OCI-LY3 (cell line): ENCODE data around the gene BRMS1.
A peak's percentile ranks its signal among the peaks of the same experiment; 100 is the strongest.
"Not testable (repeated sequence)": the region's sequence is repeated elsewhere in the genome, so short reads cannot be mapped to it uniquely, and the experiment has no call there.

Experiments
- H2AFZ ChIP-seq: fragments of 200-600, 300-600 bp; shearing (Covaris generic); 2 replicates; pipeline ENCODE4 v1.6.0; 2014; ENCODE audit warnings: antibody characterized with exemption, low read depth, low read length
- H3K27ac ChIP-seq: fragments of 200-600, 300-600 bp; sonication (generic); 2 replicates; pipeline ENCODE4 v1.5.1; 2014; ENCODE audit warnings: mild to moderate bottlenecking, low read length, moderate library complexity, mixed read lengths
- H3K27me3 ChIP-seq: fragments of 200-600, 300-600 bp; sonication (generic); 2 replicates; pipeline ENCODE4 v1.6.1; 2014; ENCODE audit warnings: low read depth, low read length, mixed read lengths
- H3K36me3 ChIP-seq: fragments of 200-600, 300-600 bp; sonication (generic); replicated peaks from 2 replicates; pipeline ENCODE3; 2014; ENCODE audit warnings: low read depth, low read length, mixed read lengths
- H3K4me1 ChIP-seq: fragments of 300-600, 200-600 bp; sonication (generic); 2 replicates; pipeline ENCODE4 v1.6.1; 2014; ENCODE audit warnings: low read length, mixed read lengths
- H3K4me2 ChIP-seq: fragments of 200-600, 300-600 bp; sonication (generic); 2 replicates; pipeline ENCODE4 v1.6.1; 2014; ENCODE audit warnings: low read length, mixed read lengths
- H3K4me3 ChIP-seq: fragments of 300-600, 200-600 bp; sonication (generic); 2 replicates; pipeline ENCODE4 v1.5.1; 2014; ENCODE audit warnings: antibody characterized with exemption, mild to moderate bottlenecking, low read length, moderate library complexity
- H3K79me2 ChIP-seq: fragments of 300-600, 200-600 bp; shearing (Covaris generic); 2 replicates; pipeline ENCODE4 v1.6.1; 2014; ENCODE audit warnings: mild to moderate bottlenecking, low read length, mixed read lengths
- H3K9ac ChIP-seq: fragments of 300-600, 200-600 bp; shearing (Covaris generic); 2 replicates; pipeline ENCODE4 v1.6.0; 2014; ENCODE audit warnings: mild to moderate bottlenecking, low read length, moderate library complexity
- H3K9me3 ChIP-seq: fragments of 200-600, 300-600 bp; shearing (Covaris generic); 2 replicates; pipeline ENCODE4 v1.6.1; 2014; ENCODE audit warnings: low read length, mixed read lengths; ENCODE audit not compliant: insufficient read depth
- H4K20me1 ChIP-seq: fragments of 200-600, 300-600 bp; sonication (generic); 2 replicates; pipeline ENCODE4 v1.6.1; 2016; ENCODE audit warnings: low read length, mixed read lengths; ENCODE audit not compliant: insufficient read depth
- EZH2phosphoT487 ChIP-seq: fragments of 200-600 bp; shearing (Covaris generic); IDR thresholded peaks from 2 replicates; pipeline ENCODE4 v1.6.1; 2018; ENCODE audit warnings: antibody characterized with exemption, mixed run types, low read depth
- TF ChIP-seq, protein P1 (sequence below): fragments of 200-600, 300-600 bp; sonication (generic); IDR thresholded peaks from 2 replicates; pipeline ENCODE4 v1.5.1; 2014; ENCODE audit warnings: antibody characterized with exemption, low read length, low read depth

Gene BRMS1

GRCh38 chr11:66386171-66387069 lies 41.5 kb upstream of the BRMS1 start:
- H3K9ac ChIP-seq: peak overlapping the region; percentile 47
- H3K4me1 ChIP-seq: peaks cover 8% of the 10 kb centered on the region
- no peak for TF ChIP-seq EZH2phosphoT487
- TF ChIP-seq, protein P1, sequence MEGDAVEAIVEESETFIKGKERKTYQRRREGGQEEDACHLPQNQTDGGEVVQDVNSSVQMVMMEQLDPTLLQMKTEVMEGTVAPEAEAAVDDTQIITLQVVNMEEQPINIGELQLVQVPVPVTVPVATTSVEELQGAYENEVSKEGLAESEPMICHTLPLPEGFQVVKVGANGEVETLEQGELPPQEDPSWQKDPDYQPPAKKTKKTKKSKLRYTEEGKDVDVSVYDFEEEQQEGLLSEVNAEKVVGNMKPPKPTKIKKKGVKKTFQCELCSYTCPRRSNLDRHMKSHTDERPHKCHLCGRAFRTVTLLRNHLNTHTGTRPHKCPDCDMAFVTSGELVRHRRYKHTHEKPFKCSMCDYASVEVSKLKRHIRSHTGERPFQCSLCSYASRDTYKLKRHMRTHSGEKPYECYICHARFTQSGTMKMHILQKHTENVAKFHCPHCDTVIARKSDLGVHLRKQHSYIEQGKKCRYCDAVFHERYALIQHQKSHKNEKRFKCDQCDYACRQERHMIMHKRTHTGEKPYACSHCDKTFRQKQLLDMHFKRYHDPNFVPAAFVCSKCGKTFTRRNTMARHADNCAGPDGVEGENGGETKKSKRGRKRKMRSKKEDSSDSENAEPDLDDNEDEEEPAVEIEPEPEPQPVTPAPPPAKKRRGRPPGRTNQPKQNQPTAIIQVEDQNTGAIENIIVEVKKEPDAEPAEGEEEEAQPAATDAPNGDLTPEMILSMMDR: peak; percentile 98
- H3K36me3 ChIP-seq: no peaks in the 10 kb centered on the region
- H3K27ac ChIP-seq: no peak overlapping the region
- no peaks in the 10 kb centered on the region for H3K79me2 ChIP-seq
- peak overlapping the region; percentile 90 for H3K4me2 ChIP-seq
- H3K9me3 ChIP-seq: no peaks in the 10 kb centered on the region
- H3K27me3 ChIP-seq: 0 out of 2 replicates have a peak, but pooled peaks cover 3% of the 10 kb centered on the region
- peak overlapping the region; percentile 74 for H3K4me3 ChIP-seq
- no peaks in the 10 kb centered on the region for H4K20me1 ChIP-seq
- H2AFZ ChIP-seq: peak overlapping the region; percentile 96

DNA sequence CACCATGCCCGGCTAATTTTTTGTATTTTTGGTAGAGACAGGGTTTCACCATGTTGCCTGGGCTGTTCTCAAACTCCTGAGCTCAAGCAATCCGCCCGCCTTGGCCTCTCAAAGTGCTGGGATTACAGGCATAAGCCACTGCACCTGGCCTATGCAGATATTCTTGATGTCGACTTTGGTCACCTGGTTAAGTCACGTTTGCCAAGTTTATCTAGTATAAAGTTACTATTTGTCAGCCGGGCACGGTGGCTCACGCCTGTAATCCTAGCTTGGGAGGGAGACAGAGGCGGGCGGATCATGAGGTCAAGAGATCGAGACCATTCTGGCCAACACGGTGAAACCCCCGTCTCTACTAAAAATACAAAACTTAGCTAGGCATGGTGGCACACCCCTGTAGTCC lies 39.4 kb upstream of the BRMS1 start:
- H4K20me1 ChIP-seq, H3K79me2 ChIP-seq, H3K27me3 ChIP-seq, H3K4me2 ChIP-seq, H3K36me3 ChIP-seq, H3K4me1 ChIP-seq, H3K9ac ChIP-seq, H3K9me3 ChIP-seq, H3K4me3 ChIP-seq, H3K27ac ChIP-seq, H2AFZ ChIP-seq: not testable (repeated sequence)

GRCh38 chr11:66380264-66380663 lies 35.4 kb upstream of the BRMS1 start:
- not testable (repeated sequence) for H3K4me2 ChIP-seq

GRCh38 chr11:66373690-66374287 lies 28.9 kb upstream of the BRMS1 start:
- H3K27ac ChIP-seq, H3K27me3 ChIP-seq, H3K4me2 ChIP-seq: not testable (repeated sequence)

More at GRCh38 chr11:66380264-66380663, 35.4 kb upstream of the BRMS1 start:
- H3K4me1 ChIP-seq, H3K27me3 ChIP-seq, H3K79me2 ChIP-seq, H3K27ac ChIP-seq, H3K9me3 ChIP-seq, H2AFZ ChIP-seq, H3K4me3 ChIP-seq, H3K36me3 ChIP-seq, H3K9ac ChIP-seq, H4K20me1 ChIP-seq: not testable (repeated sequence)

DNA sequence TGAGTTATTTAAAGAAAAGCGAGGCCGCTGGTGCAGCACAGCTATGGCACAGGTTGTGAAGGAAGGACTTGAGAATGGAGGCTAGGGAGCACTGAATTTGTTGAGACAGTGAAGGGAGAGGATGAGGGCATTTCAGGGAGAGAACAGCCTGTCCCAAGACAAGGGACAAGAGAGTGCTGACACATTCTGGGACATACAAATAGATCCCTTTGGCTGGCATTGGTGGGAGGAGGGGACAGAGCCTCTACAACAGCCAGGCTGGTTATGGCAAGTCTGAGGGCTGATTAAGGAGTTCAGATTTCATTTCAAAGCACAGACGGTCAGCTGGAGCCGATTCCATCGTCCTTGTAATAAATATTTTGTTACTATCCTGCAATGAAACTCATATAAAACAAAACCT lies 28.4 kb upstream of the BRMS1 start:
- no peaks in the 10 kb centered on the region for H3K27me3 ChIP-seq
- peak overlapping the region; percentile 91 for H3K4me2 ChIP-seq
- 0 out of 2 replicates have a peak overlapping the region, but pooled peaks have one; percentile 21 for H2AFZ ChIP-seq
- peaks cover 12% of the 10 kb centered on the region for H3K4me1 ChIP-seq
- TF ChIP-seq, protein P1: no peak
- TF ChIP-seq EZH2phosphoT487: no peak
- no peaks in the 10 kb centered on the region for H3K36me3 ChIP-seq
- H3K79me2 ChIP-seq: no peaks in the 10 kb centered on the region
- no peak overlapping the region for H3K9ac ChIP-seq
- no peaks in the 10 kb centered on the region for H3K9me3 ChIP-seq
- peak overlapping the region; percentile 78 for H3K4me3 ChIP-seq
- H4K20me1 ChIP-seq: no peaks in the 10 kb centered on the region
- H3K27ac ChIP-seq: no peak overlapping the region

More at GRCh38 chr11:66373690-66374287, 28.9 kb upstream of the BRMS1 start:
- H3K79me2 ChIP-seq, H3K4me3 ChIP-seq, H3K9me3 ChIP-seq, H4K20me1 ChIP-seq, H3K9ac ChIP-seq, H3K36me3 ChIP-seq: not testable (repeated sequence)
- H3K4me1 ChIP-seq: peaks cover 12% of the 10 kb centered on the region
- H2AFZ ChIP-seq: 0 out of 2 replicates have a peak overlapping the region, but pooled peaks have one; percentile 21
